ENCODE measurements around the gene SLC9A1.

DNA sequence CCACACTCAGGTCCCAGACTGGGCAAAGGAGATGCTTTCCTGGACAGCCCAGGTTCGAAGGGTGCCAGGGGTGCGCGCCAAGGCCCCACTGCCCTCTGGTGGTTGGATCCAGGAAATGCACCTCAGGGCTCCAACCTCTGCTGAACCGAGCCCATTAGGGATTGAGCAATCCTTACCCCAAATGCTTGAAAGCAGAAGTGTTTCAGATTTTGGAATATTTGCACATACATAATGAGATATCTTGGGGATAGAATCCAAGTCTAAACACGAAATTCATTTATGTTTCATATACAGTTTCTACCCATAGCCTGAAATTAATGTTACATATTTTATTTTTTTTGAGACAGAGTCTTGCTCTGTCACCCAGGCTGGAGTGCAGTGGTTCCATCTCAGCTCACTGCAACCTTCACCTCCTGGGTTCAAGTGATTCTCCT lies 57.4 kb downstream of the SLC9A1 start:
- TF ChIP-seq ZFP30 (CRISPR knock-in tag; IDR thresholded peaks at IDR 0.05) (no peak), RARB (CRISPR knock-in tag; IDR thresholded peaks at IDR 0.05) (no peak), SNAI2 (CRISPR knock-in tag; IDR thresholded peaks at IDR 0.05) (no peak), TOX (CRISPR knock-in tag; IDR thresholded peaks at IDR 0.05; ENCODE audit: borderline replicate concordance) (no peak), TCF4 (CRISPR knock-in tag; IDR thresholded peaks at IDR 0.05; ENCODE audit: borderline replicate concordance) (no peak), ZFP3 (CRISPR knock-in tag; IDR thresholded peaks at IDR 0.05) (no peak), ZNF8 (CRISPR knock-in tag; IDR thresholded peaks at IDR 0.05) (no peak), CSDC2 (CRISPR knock-in tag; IDR thresholded peaks at IDR 0.05) (no peak), PPARA (CRISPR knock-in tag; IDR thresholded peaks at IDR 0.05; ENCODE audit: borderline replicate concordance) (no peak), GLIS3 (CRISPR knock-in tag; IDR thresholded peaks at IDR 0.05) (no peak), PATZ1 (CRISPR knock-in tag; IDR thresholded peaks at IDR 0.05; ENCODE audit: borderline replicate concordance) (no peak), ESRRG (CRISPR knock-in tag; IDR thresholded peaks at IDR 0.05) (no peak)
- TF ChIP-seq, protein P1, sequence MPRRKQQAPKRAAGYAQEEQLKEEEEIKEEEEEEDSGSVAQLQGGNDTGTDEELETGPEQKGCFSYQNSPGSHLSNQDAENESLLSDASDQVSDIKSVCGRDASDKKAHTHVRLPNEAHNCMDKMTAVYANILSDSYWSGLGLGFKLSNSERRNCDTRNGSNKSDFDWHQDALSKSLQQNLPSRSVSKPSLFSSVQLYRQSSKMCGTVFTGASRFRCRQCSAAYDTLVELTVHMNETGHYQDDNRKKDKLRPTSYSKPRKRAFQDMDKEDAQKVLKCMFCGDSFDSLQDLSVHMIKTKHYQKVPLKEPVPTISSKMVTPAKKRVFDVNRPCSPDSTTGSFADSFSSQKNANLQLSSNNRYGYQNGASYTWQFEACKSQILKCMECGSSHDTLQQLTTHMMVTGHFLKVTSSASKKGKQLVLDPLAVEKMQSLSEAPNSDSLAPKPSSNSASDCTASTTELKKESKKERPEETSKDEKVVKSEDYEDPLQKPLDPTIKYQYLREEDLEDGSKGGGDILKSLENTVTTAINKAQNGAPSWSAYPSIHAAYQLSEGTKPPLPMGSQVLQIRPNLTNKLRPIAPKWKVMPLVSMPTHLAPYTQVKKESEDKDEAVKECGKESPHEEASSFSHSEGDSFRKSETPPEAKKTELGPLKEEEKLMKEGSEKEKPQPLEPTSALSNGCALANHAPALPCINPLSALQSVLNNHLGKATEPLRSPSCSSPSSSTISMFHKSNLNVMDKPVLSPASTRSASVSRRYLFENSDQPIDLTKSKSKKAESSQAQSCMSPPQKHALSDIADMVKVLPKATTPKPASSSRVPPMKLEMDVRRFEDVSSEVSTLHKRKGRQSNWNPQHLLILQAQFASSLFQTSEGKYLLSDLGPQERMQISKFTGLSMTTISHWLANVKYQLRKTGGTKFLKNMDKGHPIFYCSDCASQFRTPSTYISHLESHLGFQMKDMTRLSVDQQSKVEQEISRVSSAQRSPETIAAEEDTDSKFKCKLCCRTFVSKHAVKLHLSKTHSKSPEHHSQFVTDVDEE (CRISPR knock-in tag; IDR thresholded peaks at IDR 0.05), result no peak

Measured in SK-N-SH treated with all-trans-retinoic acid at 6 μM for 48 hours (cell line).